ENCODE results near the gene LZTR1.
A peak's percentile ranks its signal among the peaks of the same experiment; 100 is the strongest.

Gene LZTR1

DNA sequence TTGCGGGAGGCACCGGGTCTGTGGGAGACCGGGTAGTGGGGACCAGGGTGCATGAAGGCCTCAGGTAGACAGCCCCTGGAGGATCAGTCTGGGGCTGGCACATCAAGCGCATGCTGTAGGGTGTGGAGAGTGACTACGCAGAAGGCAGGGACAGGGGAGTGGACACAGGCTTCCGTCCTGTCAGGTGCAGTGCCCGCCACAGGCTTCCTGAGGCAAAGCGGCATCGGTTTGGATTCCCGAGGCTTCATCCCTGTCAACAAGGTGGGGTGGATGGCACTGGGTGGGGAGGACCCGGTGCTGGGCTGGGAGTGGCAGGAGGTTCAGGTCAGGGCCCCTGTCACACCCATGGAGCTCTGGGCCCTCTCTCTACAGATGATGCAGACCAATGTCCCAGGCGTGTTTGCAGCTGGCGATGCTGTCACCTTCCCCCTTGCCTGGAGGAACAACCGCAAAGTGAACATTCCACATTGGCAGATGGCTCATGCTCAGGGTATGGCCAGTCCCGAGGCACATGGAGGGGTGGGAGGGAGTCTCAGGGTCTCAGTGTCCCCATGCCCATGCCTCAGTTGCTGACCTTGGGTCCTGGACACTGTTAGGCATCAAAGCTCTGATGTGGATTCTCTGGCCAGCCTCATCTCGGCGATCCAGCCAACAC is 4.5 kb upstream of the LZTR1 start:
- DNase-seq (ENCODE audit: low spot score in 2 of 2) = no peak
- Mint-ChIP-seq H3K4me1 (peaks cover 18% of the 10 kb centered on the region), H3K36me3 (peaks cover 2% of the 10 kb centered on the region), H3K9me3 (peaks cover 3% of the 10 kb centered on the region), H3K27me3 (peaks cover 3% of the 10 kb centered on the region), H3K4me3 (no peak overlapping the region), H3K27ac (no peak overlapping the region)
- ATAC-seq (ENCODE audit: low read depth) = no peak

DNA sequence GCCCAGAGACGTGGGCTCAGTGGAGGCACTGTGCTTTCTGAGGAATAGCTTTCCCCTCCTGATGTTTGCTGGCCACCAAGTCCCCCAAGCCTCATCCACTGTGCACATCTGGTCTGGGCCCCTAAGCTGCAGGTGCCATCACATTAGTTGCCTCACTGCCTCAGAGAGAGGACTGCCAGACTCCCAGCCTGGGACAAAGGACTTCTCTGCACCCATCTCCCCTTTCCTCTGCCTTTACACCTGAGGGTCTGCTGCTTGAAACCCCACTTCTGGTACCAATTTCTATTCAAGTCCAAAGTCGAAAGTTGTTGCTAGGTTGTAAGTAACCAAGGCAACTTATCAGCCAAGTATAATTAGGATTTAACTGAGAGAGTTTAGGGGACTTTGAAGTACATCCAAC is 3.7 kb upstream of the LZTR1 start:
- Mint-ChIP-seq H3K4me1 (peaks cover 21% of the 10 kb centered on the region), H3K36me3 (peaks cover 2% of the 10 kb centered on the region), H3K27ac (no peak overlapping the region), H3K4me3 (no peak overlapping the region), H3K27me3 (peaks cover 3% of the 10 kb centered on the region), H3K9me3 (peaks cover 3% of the 10 kb centered on the region)
- ATAC-seq (ENCODE audit: low read depth) (no peak), DNase-seq (ENCODE audit: low spot score in 2 of 2) (no peak)

DNA sequence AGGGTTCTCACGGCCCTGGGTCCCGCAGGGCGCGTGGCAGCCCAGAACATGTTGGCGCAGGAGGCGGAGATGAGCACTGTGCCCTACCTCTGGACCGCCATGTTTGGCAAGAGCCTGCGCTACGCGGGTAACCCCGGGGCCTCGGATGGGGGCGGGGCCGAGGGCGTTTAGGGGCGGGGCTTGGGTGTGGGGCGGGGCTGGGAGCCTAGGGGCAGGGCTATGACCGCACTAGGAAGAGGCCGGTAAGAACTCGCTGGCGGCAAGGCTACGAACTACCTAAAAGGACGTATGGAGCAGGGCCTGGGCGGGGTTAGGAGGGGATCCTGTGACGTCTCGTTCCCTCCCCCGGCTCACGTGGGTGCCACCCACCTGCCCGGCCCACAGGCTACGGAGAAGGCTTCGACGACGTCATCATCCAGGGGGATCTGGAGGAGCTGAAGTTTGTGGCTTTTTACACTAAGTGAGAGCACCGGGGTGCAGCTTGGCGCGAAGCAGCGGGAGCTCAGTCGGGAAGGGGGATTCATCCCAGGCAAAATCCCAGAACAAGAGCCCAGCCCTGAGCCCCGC is 2.8 kb upstream of the LZTR1 start:
- H3K27ac Mint-ChIP-seq = peak overlapping the region; percentile 81
- peaks cover 5% of the 10 kb centered on the region for H3K36me3 Mint-ChIP-seq
- peaks cover 3% of the 10 kb centered on the region for H3K9me3 Mint-ChIP-seq
- H3K27me3 Mint-ChIP-seq = peaks cover 3% of the 10 kb centered on the region
- peak in 1 of 2 donors; percentile 58 for DNase-seq (ENCODE audit: low spot score in 2 of 2)
- peaks cover 26% of the 10 kb centered on the region for H3K4me1 Mint-ChIP-seq
- peak; percentile 77 for ATAC-seq (ENCODE audit: low read depth)
- peak overlapping the region; percentile 75 for H3K4me3 Mint-ChIP-seq

DNA sequence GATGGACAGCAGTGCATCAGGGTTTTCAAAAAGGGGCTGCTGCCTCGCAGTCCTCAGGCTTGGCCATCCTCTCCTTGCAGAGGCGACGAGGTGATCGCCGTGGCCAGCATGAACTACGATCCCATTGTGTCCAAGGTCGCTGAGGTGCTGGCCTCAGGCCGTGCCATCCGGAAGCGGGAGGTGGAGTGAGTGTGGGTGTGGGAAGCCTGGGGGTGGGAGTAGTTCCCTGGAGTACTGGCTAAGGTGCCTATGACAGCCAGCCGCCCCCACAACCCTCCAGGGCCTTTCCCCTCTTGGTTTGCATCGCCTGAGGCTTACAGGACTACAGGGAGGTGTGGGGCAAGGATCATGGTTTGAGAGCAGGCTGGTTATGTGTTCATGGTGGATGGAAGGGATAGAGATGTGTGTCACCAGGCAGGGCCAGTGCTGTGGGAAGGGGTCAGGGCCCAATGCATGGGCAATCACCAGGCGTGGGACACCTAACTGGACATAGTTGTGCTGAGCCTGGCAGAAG is 2.1 kb upstream of the LZTR1 start:
- Mint-ChIP-seq H3K36me3 (peaks cover 5% of the 10 kb centered on the region), H3K27me3 (peaks cover 3% of the 10 kb centered on the region), H3K27ac (no peak overlapping the region), H3K4me3 (no peak overlapping the region), H3K9me3 (peaks cover 3% of the 10 kb centered on the region), H3K4me1 (peaks cover 26% of the 10 kb centered on the region)
- ATAC-seq (ENCODE audit: low read depth) (no peak), DNase-seq (ENCODE audit: low spot score in 2 of 2) (no peak)

DNA sequence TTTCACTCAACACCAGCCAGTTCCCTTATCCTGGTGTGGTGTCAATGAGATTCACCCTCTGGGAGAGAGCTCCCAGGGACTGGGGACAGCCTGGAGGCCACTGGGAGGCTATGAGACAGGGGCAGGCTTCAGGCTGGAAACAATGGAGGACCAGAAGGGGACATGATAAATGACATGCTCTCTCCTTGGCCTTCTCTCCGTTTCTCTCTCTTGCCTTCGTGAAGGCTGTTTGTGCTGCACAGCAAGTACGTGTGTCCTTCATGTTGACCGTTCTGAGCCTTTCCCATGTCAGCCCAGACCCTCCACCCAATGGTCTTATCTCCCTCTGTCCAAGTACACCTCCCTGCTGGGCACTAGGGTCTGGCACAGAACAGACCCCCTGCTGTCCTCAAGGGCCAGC is 1.6 kb upstream of the LZTR1 start:
- Mint-ChIP-seq H3K27me3 (peaks cover 3% of the 10 kb centered on the region), H3K27ac (no peak overlapping the region), H3K4me1 (peaks cover 26% of the 10 kb centered on the region), H3K36me3 (peaks cover 5% of the 10 kb centered on the region), H3K4me3 (no peak overlapping the region), H3K9me3 (peaks cover 3% of the 10 kb centered on the region)
- DNase-seq (ENCODE audit: low spot score in 2 of 2) (no peak), ATAC-seq (ENCODE audit: low read depth) (no peak)

DNA sequence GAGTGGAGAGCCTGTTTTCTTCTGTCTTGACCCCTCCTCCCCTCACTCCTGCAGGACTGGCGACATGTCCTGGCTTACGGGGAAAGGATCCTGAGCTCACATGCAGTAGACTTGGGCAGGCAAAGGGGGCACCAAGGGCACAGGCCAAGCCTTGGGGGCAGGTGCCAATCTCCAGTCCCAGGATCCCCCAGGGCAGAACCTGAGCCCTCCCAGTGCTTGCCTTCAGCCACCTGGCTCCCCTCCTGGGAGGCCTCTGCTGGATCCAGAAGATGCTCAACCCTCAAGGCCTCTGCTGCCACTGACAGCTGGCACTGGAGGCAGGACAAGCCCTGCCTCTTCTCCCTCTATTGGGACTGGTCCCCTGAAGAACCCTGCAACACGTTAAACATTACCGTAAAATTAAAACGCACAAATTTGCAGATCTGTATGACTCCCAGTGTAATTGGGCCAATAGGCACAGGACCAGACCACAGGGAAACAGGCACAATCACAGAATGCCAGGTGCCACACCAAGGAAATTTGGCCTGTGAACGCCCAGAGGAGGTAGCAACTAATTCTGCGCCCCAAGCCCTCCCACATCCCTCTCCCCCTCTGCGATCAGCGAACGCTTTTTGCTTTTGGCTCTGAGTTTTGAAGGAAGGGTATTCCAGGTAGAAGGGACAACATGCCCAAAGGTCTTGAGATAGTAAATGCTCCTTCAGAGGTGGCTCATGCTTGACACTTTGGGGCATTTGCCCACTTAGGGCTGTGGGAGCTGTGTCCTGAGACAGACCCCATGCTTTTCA is 967 bp upstream of the LZTR1 start:
- Mint-ChIP-seq H3K4me1 (peaks cover 26% of the 10 kb centered on the region), H3K27ac (peak overlapping the region; percentile 90), H3K27me3 (peaks cover 3% of the 10 kb centered on the region), H3K4me3 (peak overlapping the region; percentile 93), H3K9me3 (peaks cover 3% of the 10 kb centered on the region), H3K36me3 (peaks cover 5% of the 10 kb centered on the region)
- DNase-seq (ENCODE audit: low spot score in 2 of 2) (no peak), ATAC-seq (ENCODE audit: low read depth) (no peak)

DNA sequence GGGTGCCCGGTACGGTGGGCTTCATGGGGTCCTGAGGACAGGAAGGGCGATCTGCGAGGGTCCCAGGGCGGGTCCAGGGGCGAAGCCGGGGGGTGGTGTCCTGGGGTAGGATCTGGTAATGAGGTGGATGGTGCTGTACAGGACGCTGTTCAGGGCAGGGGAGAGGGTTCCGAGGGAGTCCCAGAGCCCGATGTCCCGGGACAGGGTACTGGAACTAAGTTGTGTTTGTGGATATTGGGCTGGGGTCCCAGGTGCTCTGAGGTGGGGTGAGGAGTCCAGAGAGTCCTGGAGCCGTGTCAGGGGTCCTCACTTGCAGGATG is 426 bp downstream of the LZTR1 start:
- peak overlapping the region; percentile 93 for H3K4me3 Mint-ChIP-seq
- peaks cover 3% of the 10 kb centered on the region for H3K27me3 Mint-ChIP-seq
- no peak for ATAC-seq (ENCODE audit: low read depth)
- peak overlapping the region; percentile 90 for H3K27ac Mint-ChIP-seq
- peaks cover 9% of the 10 kb centered on the region for H3K36me3 Mint-ChIP-seq
- H3K9me3 Mint-ChIP-seq = peaks cover 3% of the 10 kb centered on the region
- peaks cover 28% of the 10 kb centered on the region for H3K4me1 Mint-ChIP-seq
- no peak for DNase-seq (ENCODE audit: low spot score in 2 of 2)

DNA sequence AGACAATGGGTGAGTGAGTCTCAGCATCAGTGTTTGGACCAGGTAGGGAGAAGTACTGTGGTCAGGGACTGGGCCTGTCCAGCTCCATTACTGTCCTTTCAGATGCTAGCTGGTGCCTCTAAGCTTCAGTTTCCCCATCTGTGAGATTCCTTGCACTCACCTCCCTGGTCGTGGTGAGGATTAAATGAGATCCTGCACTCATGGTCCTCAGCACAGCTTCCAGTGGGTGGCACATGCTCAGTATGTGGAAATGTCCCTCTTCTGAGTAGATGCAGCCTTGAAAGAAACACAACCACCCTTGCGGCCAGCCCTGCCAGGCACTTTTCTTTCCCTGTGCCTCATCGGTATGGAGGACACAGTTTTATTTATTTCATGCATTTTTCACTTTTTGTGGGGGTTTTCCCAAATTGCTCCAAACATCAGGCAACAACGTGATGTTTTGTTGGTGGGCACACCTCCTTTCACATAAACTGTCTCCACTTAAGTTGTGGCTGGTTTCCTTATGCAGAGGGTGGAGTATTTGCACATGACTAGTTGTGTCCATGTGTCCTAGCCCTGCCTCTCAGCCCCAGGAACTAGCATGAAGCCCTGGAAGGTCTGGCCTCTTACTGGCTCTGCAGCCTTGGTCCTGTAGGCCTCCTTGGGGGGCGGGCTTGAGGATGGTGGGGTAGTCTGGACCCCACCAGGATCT is 1.1 kb downstream of the LZTR1 start:
- peak overlapping the region; percentile 90 for H3K27ac Mint-ChIP-seq
- DNase-seq (ENCODE audit: low spot score in 2 of 2) = no peak
- H3K27me3 Mint-ChIP-seq = peaks cover 3% of the 10 kb centered on the region
- peaks cover 3% of the 10 kb centered on the region for H3K9me3 Mint-ChIP-seq
- peaks cover 28% of the 10 kb centered on the region for H3K4me1 Mint-ChIP-seq
- peak overlapping the region; percentile 93 for H3K4me3 Mint-ChIP-seq
- no peak for ATAC-seq (ENCODE audit: low read depth)
- peaks cover 12% of the 10 kb centered on the region for H3K36me3 Mint-ChIP-seq

DNA sequence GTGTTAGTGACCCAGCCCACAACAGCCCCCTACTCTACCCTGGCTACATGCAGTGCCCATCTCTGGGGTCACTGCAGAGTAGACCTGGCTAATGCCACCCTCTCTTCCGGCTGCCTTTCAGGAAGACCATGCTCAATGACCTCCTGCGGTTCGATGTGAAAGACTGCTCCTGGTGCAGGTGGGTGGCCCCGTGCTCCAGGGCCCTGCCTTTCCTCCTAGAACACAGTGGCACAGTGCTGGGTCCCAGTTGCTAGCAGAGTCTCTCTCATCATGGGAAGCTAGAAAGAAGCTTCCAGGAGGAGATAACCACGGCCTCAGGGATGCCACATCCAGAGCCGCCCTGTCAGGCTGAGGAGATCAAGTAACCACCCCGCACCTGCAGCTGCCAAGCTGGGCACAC is 3.6 kb downstream of the LZTR1 start:
- H3K36me3 Mint-ChIP-seq = peaks cover 11% of the 10 kb centered on the region

DNA sequence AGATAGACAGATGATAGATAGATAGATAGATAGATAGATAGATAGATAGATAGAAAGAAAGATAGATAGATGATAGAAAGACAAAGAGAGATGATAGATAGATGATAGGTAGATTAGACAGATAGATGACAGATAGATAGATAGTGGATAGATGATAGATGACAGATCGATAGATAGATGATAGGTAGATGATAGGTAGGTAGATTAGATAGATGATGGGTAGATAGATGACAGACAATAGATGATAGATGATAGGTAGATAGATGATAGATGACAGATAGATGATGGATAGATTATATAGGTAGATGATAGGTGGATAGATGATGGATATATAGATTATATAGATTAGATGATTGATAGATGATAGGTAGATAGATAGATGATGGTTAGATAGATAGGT is 4.3 kb downstream of the LZTR1 start:
- DNase-seq (ENCODE audit: low spot score in 2 of 2) (no peak), ATAC-seq (ENCODE audit: low read depth) (no peak)
- Mint-ChIP-seq H3K36me3 (peaks cover 14% of the 10 kb centered on the region), H3K4me1 (peaks cover 16% of the 10 kb centered on the region), H3K27ac (no peak overlapping the region), H3K27me3 (no peaks in the 10 kb centered on the region), H3K9me3 (no peaks in the 10 kb centered on the region), H3K4me3 (no peak overlapping the region)

More for the DNA sequence above, 3.6 kb downstream of the LZTR1 start:
- H3K27ac Mint-ChIP-seq = no peak overlapping the region
- H3K9me3 Mint-ChIP-seq = no peaks in the 10 kb centered on the region
- ATAC-seq (ENCODE audit: low read depth) (no peak), DNase-seq (ENCODE audit: low spot score in 2 of 2) (no peak)
- no peaks in the 10 kb centered on the region for H3K27me3 Mint-ChIP-seq
- H3K4me3 Mint-ChIP-seq = no peak overlapping the region
- H3K4me1 Mint-ChIP-seq = peaks cover 21% of the 10 kb centered on the region

DNA sequence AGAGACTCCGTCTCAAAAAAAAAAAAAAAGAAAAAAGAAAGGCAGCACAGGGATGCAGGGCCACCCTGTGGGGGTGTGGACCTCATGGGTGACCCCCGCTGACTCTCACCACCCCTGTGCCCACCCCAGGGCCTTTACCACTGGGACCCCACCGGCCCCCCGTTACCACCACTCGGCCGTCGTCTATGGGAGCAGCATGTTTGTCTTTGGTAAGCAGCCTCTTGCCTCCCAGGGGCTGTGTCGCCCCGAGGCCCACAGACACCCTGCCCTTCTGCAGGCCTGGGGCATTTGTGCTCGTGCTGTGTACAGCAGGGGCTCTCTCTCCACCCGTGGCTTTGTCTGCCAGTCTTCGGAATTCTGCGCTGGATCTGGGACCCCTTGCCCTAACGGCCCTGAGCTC is 5.3 kb downstream of the LZTR1 start:
- Mint-ChIP-seq H3K27ac (no peak overlapping the region), H3K36me3 (peaks cover 14% of the 10 kb centered on the region)

DNA sequence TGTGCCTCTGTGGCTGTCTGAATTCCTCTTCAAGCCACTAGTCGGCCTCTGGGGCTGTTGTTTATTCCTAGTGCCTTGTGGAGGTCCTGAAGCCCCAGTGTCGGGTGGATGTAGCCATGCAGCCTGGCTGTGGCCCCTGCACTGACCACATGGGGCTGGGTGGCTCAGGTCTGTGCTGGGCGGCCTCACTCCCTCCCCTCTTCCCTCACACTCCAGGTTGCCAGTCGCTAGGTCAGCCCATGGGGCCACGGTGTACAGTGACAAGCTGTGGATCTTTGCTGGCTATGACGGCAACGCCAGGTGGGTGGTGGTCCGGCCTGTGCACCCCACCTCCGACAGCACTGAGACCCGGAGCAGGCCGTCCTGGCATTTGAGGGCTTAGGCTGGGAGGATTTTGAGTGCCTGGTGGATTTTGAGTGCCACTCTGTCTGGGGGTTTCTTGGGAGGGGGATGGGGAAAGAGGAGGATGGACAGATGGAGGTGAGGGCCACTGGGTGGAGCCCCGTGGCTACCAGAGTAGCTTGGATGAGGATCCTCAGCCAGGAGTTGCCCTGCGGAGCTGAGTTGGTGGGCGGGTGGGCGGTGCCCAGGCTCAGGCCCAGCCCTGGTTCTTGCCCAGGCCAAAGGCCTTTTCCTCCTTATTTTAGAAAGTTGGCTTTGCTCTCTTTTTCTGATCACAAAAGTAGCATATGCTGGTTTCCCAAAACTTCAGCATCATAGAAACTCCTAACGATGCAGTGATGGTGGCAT is 6.7 kb downstream of the LZTR1 start:
- no peak for ATAC-seq (ENCODE audit: low read depth)
- peaks cover 6% of the 10 kb centered on the region for H3K4me1 Mint-ChIP-seq
- H3K4me3 Mint-ChIP-seq = no peak overlapping the region

More for the DNA sequence above, 5.3 kb downstream of the LZTR1 start:
- Mint-ChIP-seq H3K4me1 (peaks cover 13% of the 10 kb centered on the region), H3K4me3 (no peak overlapping the region), H3K9me3 (no peaks in the 10 kb centered on the region), H3K27me3 (no peaks in the 10 kb centered on the region)
- ATAC-seq (ENCODE audit: low read depth) (no peak), DNase-seq (ENCODE audit: low spot score in 2 of 2) (no peak)

DNA sequence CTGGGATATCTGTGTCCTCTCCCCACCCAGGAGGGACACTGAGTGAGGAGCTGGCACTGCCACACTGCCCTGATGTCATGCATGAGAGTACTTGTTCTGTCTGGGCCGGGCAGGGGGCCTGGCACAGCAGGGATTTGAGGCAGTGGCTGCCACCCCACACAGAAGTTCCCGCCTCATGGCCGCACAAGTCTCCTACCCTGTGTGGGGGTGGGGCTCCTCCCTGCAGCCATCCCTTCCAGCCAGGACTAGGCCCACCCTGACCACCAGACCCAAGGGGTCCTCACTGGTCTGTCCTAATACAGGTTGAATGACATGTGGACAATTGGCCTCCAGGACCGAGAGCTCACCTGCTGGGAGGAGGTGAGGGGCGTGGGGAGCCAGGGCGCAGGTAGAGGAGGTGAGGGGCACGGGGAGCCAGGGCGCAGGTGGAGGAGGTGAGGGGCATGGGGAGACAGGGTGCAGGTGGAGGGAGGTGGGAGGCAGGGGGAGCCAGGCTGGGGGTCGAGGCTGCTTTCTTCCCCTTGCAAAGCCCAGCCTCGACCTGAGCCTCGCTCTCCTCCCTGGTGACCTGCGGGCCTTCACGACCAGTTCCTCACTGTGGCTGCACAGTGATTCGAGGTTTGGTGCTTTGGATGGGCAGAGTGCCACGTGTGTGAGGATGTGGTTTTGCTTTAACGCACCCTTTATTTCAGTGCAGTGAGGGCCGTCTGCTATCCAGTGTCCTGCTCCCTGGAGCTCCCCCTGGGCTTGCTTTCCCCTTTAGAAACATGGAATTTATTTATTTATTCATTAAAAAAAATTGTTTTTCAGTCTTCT is 7.4 kb downstream of the LZTR1 start:
- H3K27ac Mint-ChIP-seq = no peak overlapping the region
- peaks cover 2% of the 10 kb centered on the region for H3K4me1 Mint-ChIP-seq
- peaks cover 12% of the 10 kb centered on the region for H3K36me3 Mint-ChIP-seq
- DNase-seq (ENCODE audit: low spot score in 2 of 2) (no peak), ATAC-seq (ENCODE audit: low read depth) (no peak)
- H3K9me3 Mint-ChIP-seq = no peaks in the 10 kb centered on the region
- no peaks in the 10 kb centered on the region for H3K27me3 Mint-ChIP-seq
- H3K4me3 Mint-ChIP-seq = no peak overlapping the region

More for the DNA sequence above, 6.7 kb downstream of the LZTR1 start:
- peaks cover 16% of the 10 kb centered on the region for H3K36me3 Mint-ChIP-seq
- no peak for DNase-seq (ENCODE audit: low spot score in 2 of 2)
- no peaks in the 10 kb centered on the region for H3K9me3 Mint-ChIP-seq
- no peak overlapping the region for H3K27ac Mint-ChIP-seq
- no peaks in the 10 kb centered on the region for H3K27me3 Mint-ChIP-seq

Data from memory B cell (primary cell).